PFSK-1 (cell line): ENCODE data around the gene HMG20B.

Experiments
- FOXP2 ChIP-seq: optimal IDR thresholded peaks from 2 replicates; pipeline ENCODE3; 2011; ENCODE audit warnings: borderline replicate concordance, control low read depth, inconsistent platforms; ENCODE audit not compliant: insufficient read depth; ENCODE audit errors: extremely low read length, extremely low read depth
- POLR2AphosphoS5 ChIP-seq: IDR thresholded peaks from 2 replicates; pipeline ENCODE4 v1.6.1; 2012; ENCODE audit warnings: low read depth, mild to moderate bottlenecking, control low read depth, low read length, moderate library complexity
- SIN3A ChIP-seq: IDR thresholded peaks from 2 replicates; pipeline ENCODE4 v1.6.1; 2012; ENCODE audit warnings: mild to moderate bottlenecking, low read length, moderate library complexity, borderline replicate concordance; ENCODE audit not compliant: insufficient read depth
- TAF1 ChIP-seq: IDR thresholded peaks from 2 replicates; pipeline ENCODE4 v1.6.1; 2012; ENCODE audit warnings: low read length, control low read depth, borderline replicate concordance; ENCODE audit not compliant: insufficient read depth
- TF ChIP-seq, protein P1 (sequence below), 2 experiments: IDR thresholded peaks; 2 replicates each; pipeline versions ENCODE4 v1.6.1 to v1.8.0; 2011 to 2012; ENCODE audit warnings: low read depth in 2 of 2, low read length in 2 of 2, control low read depth in 1 of 2, inconsistent platforms in 1 of 2, mild to moderate bottlenecking in 1 of 2, moderate library complexity in 1 of 2; ENCODE audit not compliant: insufficient read depth in 1 of 2

DNA sequence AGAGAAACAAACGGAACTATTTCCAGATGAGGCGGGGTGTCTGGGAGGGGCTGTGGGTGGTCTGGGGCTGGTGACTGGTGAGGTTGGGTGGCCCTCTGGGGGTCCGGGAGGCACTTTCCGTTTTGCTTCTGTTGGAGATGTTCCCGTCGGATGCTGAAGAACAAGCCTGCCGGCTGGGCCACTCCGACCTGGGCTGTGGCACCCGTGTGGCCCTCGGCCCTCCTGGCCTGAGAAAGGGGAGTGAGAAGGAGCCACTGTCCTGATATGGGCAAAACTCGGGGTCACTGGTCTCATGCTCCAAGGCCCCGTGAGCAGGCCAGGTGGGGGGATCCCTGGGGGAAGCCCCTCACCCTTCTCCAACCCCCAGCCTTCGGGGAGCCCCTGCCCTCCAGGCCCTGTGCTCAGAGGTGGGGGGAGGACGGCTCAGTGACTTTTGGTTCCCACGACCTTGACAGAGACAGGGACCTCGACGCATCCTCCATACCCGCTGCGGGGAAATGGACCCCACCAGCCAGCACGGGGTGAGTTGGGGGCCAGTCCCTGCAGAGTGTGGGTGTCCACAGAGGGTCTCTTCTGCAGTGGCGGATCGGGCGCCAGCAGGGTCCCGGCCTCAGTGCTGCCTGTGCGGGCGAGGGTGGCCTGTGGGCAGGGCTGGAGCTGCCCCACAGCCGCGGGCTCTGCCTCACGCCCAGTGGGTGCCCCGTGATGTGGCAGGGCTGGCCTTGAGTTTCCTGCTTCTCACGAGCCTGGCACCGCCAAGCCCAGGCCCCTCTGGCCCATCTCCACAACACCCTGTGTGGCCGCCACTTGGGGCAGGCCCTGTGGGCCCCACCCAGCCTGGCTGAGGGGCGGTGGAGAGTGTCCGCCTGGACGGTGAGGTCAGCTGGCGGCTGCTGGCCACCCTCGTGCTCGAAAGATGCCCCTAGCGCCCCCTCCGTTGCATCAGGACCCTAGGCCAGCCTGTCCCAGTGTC is 38.3 kb downstream of the HMG20B start:
- no peak for TF ChIP-seq POLR2AphosphoS5
- TF ChIP-seq SIN3A = no peak
- TF ChIP-seq, protein P1, sequence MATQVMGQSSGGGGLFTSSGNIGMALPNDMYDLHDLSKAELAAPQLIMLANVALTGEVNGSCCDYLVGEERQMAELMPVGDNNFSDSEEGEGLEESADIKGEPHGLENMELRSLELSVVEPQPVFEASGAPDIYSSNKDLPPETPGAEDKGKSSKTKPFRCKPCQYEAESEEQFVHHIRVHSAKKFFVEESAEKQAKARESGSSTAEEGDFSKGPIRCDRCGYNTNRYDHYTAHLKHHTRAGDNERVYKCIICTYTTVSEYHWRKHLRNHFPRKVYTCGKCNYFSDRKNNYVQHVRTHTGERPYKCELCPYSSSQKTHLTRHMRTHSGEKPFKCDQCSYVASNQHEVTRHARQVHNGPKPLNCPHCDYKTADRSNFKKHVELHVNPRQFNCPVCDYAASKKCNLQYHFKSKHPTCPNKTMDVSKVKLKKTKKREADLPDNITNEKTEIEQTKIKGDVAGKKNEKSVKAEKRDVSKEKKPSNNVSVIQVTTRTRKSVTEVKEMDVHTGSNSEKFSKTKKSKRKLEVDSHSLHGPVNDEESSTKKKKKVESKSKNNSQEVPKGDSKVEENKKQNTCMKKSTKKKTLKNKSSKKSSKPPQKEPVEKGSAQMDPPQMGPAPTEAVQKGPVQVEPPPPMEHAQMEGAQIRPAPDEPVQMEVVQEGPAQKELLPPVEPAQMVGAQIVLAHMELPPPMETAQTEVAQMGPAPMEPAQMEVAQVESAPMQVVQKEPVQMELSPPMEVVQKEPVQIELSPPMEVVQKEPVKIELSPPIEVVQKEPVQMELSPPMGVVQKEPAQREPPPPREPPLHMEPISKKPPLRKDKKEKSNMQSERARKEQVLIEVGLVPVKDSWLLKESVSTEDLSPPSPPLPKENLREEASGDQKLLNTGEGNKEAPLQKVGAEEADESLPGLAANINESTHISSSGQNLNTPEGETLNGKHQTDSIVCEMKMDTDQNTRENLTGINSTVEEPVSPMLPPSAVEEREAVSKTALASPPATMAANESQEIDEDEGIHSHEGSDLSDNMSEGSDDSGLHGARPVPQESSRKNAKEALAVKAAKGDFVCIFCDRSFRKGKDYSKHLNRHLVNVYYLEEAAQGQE (IDR thresholded peaks at IDR 0.05; ENCODE audit: insufficient read depth in 1 of 2, low read depth in 2 of 2, low read length in 2 of 2) = no peak
- TF ChIP-seq TAF1 = no peak
- no peak for TF ChIP-seq FOXP2
